Measurements from ENCODE around the gene TMEM270.

Gene TMEM270

GRCh38 chr7:73905360-73905759 lies 44.4 kb downstream of the TMEM270 start:
- TF ChIP-seq CTCF (IDR thresholded peaks at IDR 0.05; ENCODE audit: low read depth, low read length): no peak
- H3K4me3 ChIP-seq (ENCODE audit: low read depth, low read length): no peak overlapping the region

GRCh38 chr7:73906874-73907273 lies 45.9 kb downstream of the TMEM270 start:
- TF ChIP-seq CTCF (IDR thresholded peaks at IDR 0.05; ENCODE audit: low read depth, low read length): no peak
- no peak overlapping the region for H3K4me3 ChIP-seq (ENCODE audit: low read depth, low read length)

GRCh38 chr7:73907554-73908122 lies 46.7 kb downstream of the TMEM270 start:
- no peak for TF ChIP-seq CTCF (IDR thresholded peaks at IDR 0.05; ENCODE audit: low read depth, low read length)
- no peak overlapping the region for H3K4me3 ChIP-seq (ENCODE audit: low read depth, low read length)

- TF ChIP-seq CTCF (IDR thresholded peaks at IDR 0.05; ENCODE audit: low read depth, low read length): no peak
- H3K4me3 ChIP-seq (ENCODE audit: low read depth, low read length): no peak overlapping the region
These were observed 47.2 kb downstream of the TMEM270 start for GRCh38 chr7:73908123-73908611.

- TF ChIP-seq CTCF (IDR thresholded peaks at IDR 0.05; ENCODE audit: low read depth, low read length): no peak
- no peak overlapping the region for H3K4me3 ChIP-seq (ENCODE audit: low read depth, low read length)
These were observed 48.3 kb downstream of the TMEM270 start for GRCh38 chr7:73909051-73909941.

GRCh38 chr7:73909996-73910395 lies 49.0 kb downstream of the TMEM270 start:
- TF ChIP-seq CTCF (IDR thresholded peaks at IDR 0.05; ENCODE audit: low read depth, low read length): no peak

GRCh38 chr7:73912223-73912622 lies 51.3 kb downstream of the TMEM270 start:
- no peak overlapping the region for H3K4me3 ChIP-seq (ENCODE audit: low read depth, low read length)
- TF ChIP-seq CTCF (IDR thresholded peaks at IDR 0.05; ENCODE audit: low read depth, low read length): no peak

More at GRCh38 chr7:73909996-73910395, 49.0 kb downstream of the TMEM270 start:
- H3K4me3 ChIP-seq (ENCODE audit: low read depth, low read length): no peak overlapping the region

Measured in WI38 (cell line).